ENCODE results near the gene METTL8.
A peak's percentile ranks its signal among the peaks of the same experiment; 100 is the strongest.

METTL8 gene, protein sequence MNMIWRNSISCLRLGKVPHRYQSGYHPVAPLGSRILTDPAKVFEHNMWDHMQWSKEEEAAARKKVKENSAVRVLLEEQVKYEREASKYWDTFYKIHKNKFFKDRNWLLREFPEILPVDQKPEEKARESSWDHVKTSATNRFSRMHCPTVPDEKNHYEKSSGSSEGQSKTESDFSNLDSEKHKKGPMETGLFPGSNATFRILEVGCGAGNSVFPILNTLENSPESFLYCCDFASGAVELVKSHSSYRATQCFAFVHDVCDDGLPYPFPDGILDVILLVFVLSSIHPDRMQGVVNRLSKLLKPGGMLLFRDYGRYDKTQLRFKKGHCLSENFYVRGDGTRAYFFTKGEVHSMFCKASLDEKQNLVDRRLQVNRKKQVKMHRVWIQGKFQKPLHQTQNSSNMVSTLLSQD

DNA sequence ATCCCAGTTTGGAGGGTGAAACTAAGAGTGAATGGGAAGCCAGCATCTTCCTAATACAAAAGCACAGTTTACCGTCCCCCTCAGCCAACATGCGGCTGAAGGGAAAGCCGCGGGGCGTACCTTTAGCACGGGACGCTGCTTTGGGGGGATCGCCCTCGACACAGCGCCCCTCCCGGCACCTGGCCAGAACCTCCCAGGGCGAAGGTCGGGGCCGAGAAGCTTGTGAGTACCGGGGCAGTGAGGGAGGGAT is at the start of gene METTL8:
Gene METTL8 (minus strand): TSS at position 228 of the 250 bp plus-strand sequence. CDS start 41,805 bp downstream, outside the sequence.
- DNase-seq: no peak

DNA sequence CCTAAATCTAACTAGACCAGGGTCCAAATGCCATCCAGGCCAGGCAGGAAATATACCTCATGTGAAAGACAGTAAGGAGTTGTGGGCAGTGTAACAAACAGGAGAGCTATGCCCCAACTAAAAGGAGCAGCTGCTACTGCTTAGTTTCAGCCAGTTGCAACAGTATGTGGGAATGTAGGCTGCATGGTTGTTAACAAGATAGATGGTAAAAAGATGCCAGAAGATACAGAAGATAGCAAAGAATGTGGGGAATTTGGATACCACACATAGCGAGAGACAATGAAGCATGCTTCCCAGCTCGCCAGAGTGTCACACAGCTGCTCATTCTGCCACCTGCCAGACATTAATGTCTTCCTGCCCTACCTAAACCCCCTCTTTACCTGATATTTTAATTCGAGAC is 49.1 kb upstream of the METTL8 start:
- no peak for DNase-seq

DNA sequence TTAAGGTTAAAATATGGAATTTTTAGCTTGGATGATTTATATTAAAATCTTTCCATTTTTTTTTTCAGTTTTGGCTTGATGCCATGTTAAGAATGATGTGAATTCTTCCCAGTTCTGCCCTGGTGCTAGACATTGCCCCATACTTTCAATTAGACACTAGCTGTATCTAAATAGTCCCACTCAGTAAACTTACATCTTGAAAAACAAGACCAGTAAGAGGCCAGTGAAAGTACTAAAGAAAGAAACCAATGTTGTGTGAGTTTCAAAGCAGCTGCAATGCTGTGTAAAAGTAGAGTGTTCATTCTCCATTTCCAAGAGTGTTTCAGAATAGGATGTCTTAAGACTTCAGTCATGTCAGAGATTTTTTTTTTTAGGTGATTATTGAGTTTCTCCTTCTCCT is 48.5 kb upstream of the METTL8 start:
- DNase-seq: no peak

DNA sequence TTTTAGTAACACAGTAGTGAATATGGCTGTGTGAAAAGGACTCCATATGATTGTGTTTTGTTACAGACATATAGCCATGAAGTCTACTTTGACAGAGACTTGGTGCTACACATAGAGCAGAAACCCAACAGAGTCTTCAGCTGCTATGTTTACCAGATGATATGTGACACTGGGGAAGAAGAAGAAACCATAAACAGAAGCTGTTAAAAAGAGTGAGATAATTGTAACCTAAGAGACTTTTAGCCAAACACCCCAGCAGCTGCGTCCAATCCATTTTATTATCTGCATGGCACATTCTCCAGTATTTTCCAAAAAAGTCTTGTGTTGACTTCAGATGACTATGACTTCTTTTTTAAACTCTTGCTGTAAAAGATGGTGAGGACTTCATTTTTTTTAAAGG is 47.1 kb upstream of the METTL8 start:
- no peak for DNase-seq

DNA sequence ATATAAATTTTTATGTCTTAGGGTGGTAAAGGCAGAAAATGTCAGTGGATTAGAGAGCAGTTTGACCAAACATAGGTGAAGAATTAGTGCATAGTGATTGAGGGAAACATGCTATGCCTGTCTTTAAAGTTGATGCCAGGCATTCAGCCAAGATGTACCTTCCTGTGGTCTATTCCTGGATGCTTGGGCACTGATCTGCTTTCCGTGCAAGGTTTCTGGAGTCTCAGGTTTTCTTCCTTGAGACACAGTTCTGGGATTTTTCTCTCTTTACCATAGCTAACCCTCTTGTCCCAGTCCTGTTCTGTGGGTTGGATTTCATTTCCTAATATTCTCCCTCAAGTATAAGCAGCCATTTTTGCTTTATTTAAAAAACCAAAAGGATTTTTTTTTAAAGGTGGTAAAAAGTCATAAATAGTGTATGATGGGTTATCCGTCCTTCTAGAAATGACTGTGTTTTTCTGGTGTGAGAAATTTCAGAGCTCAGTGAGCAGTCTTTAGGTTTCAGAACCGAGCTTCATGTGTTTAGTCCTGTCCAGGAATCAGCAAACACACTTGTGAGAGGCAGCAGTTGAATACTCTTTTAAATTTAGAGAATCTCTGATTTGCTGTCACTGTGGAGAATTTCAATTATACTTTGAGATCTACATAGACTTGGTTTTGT is 45.5 kb upstream of the METTL8 start:
- DNase-seq: no peak

DNA sequence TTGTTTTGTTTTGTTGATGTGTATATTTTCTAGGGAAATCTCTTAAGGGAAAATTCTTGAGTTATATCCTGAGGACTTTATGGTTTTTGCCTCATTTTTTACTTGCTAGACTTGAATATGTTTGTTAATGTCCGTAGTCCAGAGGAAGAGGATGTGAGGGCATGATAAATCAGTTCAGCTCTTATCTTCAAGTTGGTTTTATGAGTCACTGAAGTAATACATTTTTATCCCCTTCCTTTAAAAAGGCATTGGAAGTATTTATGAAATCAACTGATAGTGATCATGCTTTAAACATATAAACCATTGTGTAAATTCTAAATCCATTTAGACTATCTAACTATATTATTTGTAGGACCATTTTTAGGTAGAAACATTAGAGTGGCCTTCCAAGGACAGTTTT is 44.6 kb upstream of the METTL8 start:
- no peak for DNase-seq

DNA sequence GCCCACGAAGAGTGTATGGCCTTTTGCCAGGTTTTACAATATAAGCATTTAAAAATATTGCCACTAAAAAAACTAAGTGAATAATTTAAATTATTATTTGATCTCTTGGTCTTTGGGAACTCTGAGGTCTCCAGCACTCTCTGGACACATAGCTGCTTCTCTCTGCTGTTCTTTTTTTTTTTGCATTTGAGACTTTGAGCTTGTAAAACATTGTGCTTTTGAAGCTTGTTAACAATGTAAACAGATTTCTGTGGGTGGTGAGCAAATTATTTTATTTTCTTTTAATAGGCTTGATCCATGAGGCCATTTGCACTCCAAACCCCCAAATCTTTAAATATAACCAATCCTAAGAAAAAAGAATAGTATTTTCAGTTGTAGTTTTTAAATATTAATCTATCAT is 42.2 kb upstream of the METTL8 start:
- no peak for DNase-seq

DNA sequence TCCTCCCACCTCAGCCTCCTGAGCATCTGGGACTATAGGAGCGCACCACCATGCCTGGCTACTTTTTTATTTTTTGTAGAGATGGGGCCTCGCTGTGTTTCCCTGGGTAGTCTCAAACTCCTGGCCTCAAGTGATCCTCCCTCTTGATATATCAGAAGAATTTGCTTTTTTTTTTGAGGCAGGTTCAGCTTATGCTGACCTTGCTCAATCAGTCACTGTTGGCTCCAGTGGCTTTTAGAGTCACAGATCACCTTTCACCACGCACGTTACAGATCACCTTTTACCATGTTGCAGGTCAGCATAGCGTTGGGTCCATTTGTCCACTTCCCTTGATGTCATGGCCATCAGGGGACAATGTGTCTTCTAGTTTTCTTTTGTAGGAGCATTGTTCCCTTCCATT is 36.3 kb upstream of the METTL8 start:
- no peak for DNase-seq

DNA sequence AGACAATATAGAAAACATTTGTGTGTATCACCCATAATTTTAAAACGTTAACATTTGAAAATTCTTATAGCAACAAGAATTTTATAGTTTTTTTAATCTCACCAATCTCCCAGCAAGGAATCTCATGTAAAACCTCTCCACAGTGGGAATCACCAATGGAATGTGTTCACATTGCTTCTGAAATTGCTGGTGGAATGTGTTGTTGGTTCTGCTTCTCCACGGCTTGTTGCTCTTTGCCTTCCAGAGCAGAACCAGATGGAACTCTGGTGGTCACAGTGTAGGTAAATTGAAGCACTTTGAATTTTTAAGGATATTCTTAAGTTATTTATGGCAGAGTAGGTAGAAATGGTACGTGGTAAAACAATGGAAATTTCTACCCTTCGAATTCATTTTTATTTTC is 35.4 kb upstream of the METTL8 start:
- DNase-seq: no peak

DNA sequence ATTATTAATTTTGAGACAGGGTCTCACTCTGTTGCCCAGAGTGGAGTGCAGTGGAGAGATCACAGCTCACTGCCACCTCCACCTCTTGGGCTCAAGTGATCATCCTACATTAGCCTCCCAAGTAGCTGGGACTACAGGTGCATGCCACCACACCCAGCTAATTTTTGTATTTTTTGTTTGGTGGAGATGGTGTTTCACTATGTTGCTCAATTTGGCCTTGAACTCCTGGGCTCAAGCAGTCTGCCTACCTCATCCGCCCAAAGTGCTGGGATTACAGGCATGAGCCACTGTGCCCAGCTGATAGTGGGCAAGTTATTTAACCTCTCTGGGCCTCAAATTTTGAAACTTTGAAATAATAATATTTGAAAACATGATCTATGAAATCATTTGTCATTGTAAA is 26.7 kb upstream of the METTL8 start:
- DNase-seq: no peak

DNA sequence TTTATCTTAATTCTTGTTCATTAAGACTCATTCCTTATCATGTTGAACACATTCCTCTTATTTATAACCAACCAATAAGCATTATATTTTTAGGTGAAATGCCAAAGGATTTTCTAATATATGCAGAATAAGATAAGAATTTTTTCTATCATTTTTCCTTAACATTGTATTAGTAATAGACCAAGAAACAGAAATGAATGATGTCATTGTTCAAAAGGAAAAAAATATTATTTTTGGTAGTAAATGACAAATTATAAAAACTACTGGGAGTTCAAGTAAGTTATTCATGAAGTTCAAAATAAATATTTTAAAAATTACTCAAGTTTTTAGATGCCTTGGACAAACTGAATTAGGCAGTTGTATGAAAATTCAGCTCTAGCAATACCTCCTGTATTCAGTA is 25.7 kb upstream of the METTL8 start:
- no peak for DNase-seq

DNA sequence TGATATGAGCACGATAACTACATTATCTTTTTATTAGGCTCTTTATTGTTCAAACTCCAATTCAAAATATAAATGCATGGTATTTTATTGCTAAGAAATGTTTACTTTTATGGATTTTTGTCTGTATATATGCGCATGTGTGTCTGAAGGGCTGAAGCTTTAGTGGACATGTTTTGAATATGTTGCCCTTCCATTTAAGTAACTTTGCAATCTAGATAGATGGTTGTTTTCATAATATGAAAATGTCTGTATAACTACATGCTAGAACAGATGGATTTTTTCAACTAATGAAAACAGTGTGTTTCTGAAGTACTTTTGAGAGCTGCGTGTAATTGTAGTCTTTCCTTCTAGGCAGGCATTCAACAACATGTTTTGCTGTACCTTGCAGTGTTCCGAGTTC is 19.0 kb upstream of the METTL8 start:
- no peak for DNase-seq

DNA sequence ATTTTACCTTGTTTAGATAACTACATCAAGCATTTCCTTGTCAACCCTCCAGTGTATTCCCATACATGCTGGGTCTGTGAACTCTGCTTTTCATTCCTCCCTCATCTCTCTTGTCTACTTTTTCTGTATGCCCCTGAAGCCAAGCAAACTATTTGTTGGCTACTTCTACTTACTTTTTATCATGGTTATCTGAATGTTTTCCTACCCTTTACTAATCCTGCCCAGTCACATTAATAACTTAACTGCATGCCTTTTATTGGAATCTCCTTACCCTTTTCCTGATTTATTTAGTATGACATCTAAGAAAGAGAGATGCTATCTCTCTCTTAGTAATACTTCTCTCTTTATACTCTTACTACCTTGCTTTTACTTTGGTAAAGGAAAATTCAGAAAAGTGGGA is 17.3 kb upstream of the METTL8 start:
- DNase-seq: no peak

DNA sequence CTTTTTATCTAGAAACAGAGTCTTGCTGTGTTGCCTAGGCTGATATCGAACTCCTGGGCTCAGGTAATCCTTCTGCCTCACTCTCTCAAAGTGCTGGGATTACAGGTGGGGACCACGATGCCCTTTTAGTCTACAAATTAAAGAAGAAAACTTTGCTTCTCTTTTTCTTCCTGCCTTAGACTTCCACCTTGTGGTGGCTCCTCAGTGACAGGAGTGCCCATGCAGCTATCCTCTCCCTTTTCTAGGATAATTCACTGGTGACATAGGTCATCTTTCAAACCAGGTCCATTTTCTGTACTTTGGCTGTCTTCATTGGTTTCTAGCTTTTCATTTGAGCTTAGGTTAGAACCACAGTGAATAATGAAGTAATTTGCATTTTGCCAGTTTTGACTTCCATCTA is 13.9 kb upstream of the METTL8 start:
- no peak for DNase-seq

DNA sequence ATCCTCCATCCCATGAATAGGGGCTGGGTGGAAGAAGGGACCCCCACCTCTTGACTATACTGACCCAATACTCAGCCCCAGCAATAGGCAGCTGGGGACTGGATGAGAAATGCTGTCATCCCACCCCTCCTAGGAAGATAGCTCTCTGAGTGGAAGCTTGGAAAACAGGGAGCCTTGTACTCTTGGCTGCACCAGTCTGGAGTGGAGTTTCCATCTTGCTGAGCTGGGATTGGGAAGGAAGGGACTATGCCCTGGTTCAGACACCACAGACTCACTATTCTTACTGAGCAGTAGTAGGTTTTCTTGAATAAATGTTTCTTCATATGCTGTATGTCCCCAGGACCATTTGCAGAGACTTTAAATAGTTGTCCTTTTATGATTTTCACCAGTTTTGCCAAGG is 7.7 kb upstream of the METTL8 start:
- DNase-seq: no peak

DNA sequence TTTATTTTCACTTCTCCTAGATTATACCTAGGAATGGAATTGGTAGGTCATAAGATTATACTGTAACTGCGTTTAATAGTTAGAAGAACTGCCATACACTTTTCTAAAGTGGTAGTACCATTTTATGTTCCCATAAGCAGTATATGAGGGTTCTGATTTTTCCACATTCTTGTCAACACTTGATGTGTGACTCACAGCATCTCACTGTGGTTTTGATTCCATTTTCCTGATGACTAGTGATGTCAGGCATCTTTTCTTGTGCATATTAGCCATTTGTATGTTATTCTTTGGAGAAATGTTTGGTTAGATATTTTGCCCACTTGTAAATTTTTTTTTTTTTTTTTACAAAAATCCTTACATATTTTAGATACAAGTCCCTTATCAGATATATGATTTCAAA is 2.5 kb upstream of the METTL8 start:
- DNase-seq: no peak

DNA sequence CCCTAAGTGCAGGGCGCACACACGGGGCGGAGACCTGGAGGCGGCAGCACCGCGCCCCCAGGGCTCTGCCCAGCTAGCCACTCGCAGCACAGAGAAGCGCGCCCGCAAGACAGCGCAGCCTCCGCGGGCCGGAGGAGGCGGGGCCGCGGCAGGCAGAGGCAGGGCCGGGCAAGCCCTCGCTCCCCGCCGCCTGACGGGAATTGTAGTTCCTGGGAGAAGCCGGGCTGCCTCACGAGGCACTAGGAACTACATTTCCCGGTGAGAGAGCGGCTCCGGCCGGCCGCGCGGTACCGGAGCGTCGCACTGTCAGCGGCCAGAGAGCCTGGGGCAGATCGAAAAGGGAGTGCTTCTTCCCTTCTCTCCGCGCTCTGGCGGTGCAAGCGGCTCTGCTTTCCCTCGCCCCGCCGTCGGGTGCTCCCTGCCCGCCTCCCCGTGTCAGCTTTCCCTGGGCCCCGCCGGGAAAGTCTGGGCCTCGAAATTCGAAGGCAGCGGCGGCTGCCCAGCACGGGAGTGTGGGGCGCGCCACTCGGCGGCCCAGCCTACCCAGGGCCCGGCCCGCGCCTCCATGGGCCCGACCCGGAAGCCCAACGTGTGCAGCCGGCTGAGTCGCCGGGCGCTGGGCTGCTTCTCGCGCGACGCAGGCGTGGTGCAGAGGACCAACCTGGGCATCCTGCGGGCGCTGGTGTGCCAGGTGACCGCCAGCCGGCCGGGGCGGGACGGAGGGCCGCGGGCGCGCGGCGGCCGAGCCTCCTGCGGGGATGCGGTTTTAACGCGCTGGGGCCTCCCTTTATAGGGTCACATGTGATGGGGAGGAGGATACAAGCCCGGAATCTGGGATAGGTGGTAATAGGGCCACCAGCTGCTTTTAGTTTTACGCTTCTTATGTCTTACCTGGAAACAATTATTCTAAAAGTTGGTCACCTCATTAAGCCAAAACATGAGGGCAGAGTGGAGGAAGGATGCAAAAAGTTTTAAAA is 511 bp upstream of the METTL8 start, which contains the start of gene DCAF17:
Gene DCAF17 (plus strand): TSS at position 214 of the 977 bp plus-strand sequence. CDS start 352 bp downstream, at position 566.
- DNase-seq: peak; percentile 92 to 94

DNA sequence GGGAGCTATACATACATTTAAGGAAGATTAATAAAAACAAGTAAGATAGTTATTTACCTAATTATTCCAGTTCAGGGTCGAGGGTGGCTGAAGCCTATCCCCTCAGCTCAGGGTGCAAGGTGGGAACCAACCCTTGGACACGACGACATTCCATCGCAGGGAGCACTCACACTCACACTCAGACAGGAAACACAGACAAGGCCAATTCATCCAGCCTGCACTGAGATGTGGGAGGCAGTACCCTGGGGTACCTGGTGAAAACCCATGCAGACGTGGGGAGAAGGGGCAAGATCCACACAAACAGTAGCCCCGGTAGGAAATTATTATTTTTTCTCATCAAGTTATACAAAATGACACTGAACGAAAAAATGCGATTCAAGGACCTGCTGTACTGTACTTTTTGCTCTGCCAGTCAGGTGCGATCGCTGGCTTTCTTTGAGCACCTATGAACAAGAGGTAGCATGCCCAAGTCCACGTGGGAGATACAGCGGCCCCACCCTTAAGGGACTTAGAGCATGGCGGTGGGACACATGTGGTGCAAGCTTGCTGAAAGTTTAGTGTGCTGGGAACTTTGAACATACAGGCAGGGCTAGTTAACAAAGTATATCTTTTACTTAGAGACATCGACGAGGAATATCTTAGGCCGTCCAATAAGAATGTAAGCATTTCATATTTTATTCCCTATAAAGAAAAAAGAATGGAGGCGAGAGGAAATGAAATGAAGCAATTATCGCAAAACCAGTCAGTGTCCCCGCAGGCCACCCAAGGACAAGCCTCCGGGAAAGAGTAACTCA is 624 bp downstream of the METTL8 start:
- peak; percentile 46 to 52 for DNase-seq

DNA sequence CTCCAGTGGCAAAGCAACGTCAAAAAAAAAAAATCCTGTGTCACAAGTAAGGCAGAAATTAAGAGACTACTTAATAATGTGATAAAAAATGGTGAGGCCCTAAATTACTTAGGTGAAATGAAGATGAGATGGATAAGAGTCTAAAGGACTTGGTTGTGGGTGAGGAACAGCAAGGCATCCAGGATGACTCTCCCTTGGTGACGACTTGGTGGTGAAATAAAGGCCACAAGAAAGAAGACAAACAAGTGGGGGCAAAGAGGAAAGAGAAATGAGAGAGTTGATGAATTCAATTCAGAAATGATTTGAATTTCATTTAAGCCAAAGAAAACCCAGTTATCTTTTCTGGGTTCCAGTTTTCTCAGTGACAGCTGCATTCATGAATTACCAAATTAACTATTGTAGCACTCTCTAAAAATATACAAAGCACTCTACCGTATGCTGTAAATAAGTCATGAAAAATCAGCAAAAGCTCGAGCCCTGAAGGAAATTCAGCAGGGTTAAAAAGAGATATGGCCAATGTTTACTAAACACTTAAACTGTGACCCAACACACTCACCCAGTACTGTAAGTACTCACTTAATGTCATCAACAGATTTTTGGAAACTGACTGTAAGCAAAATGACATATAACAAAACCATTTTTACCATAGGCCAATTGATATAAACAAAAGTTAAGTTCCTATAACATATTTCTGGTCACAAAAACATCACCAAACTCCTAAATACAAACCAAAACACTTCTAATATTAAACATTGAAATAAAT is 1.4 kb downstream of the METTL8 start:
- no peak for DNase-seq

DNA sequence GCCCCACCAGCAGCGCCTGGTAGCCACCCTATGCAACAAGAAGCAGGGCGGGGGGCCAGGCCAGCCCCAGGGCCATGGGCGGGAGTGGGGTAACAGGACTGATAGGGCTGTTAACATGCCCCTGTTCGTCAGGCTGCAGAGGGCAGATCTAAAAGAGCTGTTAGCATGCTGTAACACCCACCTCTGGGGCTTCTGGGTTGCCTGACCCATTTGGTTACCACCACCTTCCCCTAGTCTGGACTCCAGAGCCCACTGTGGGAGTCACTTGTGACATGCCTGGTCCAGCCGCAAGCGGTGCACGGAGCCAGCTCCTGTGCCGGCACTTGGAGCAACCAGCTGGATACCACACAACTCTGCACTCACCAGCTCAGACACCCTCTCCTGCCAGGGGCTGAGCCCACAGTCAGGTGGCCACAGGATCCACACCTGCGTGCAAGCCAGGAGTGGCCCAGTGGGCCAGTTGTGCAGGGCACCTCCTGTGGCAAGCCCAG is 2.1 kb downstream of the METTL8 start:
- no peak for DNase-seq

DNA sequence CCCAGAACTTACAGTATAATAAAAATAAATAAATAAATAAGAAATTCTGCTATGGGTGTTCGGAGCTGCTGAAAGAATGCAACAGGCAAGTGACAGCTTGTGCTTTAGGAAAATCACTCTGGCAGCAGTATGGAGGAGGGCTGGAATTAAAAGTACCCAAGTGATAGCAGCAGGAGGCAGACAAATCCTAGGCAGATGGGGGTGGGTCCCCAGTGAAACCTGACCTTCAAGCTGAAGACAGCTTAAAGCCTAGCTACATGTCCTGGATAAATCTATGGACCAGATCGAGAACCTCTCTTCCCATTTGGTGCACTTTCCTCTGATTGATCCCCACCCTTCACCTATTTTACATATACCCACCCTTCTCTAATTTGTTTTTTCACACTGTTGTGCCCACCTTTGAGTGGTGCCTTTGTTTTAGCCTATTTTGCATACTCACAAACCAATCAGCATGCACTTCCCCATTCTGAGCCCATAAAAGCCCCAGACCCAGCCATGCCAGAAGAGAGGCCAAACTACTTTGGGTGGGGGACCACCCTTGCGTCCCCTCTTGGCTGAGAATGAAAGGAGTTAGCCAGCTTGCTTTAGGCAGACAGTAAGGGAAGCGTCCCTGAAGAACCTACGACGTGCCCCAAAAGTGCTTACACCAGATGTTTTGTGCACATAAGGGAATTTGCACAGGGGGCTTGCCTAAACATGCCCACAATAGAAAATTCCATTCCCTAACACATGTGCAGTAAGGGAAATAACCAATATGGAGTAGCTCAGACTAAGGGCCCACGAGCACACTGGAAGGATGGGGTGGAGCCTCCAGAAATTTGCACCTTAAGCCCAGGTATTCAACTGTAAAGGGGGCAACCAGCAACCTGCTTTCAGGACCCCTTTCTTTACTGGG is 3.0 kb downstream of the METTL8 start:
- no peak for DNase-seq

Data from activated CD4-positive, alpha-beta T cell treated with anti-CD3 and anti-CD28 coated beads for 4 hours (primary cell).